T follicular helper cell (primary cell): ENCODE data around the gene RGS10.
A peak's percentile ranks its signal among the peaks of the same experiment; 100 is the strongest.

Experiments
- DNase-seq: peaks from one replicate; pipeline ENCODE4 v3.0.0-alpha.2; 2020; ENCODE audit warnings: low read depth

Gene RGS10

DNA sequence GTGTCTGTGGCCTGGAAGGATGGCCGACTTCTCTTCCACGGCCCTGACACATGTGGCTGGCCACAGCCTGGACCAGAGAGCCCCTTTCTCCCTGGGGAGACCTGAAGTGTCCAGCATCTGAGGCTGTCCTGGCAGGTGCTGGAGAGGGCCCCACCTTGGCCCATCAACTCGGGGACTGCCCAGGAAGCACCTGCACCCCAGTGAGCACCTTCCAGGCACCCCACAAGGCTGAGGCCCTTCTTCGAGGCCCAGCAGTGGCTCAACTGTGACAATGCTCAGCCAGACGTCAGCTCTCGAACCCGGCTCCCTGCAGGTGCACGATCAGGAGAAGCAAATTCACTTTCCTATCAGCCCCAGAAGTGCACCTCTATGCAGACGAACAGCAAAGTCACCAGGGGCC is 24.3 kb downstream of the RGS10 start:
- DNase-seq, result no peak

DNA sequence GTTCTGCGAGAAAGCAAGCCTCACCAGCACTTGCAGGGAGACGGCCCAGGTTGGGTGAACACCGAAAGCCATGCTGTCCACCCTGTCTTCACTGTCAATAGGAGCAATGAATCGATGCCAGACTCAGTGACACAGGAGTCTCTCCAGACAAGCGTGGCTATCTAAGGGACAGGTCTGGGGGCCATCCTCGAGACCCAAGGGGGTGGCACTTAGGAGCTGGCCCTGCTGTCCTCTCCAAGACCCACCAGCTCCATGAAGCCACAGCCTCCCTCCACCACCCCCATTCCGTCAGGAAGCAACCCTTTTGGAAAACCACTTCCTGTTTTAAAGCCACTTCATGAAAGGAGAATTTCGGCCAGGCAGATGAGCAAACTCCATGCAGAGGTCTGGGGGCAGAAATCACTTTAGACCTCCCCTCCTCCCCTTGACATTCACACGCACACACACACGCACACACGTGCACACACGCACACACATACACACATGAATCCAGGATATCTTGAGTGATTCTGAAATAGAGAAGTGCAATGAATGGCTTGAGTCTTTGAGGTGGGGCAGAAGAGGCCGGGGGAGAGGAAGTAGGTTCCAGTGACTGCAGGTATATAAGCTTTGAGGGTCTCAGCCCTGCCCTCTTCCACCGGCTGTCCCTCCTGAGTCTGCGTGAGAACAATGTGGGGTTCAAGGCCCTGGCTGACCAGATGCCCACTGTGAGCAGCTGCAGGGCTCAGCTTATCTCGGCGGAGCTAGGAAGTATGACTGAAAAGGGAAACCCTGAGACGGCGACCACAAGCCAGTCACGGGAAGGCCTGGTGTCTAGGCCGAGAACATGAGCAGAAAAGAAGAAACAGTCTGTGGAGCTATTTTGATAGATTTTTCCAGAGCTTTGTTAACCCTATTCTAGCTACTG is 25.0 kb downstream of the RGS10 start:
- DNase-seq, result peak; percentile 30

DNA sequence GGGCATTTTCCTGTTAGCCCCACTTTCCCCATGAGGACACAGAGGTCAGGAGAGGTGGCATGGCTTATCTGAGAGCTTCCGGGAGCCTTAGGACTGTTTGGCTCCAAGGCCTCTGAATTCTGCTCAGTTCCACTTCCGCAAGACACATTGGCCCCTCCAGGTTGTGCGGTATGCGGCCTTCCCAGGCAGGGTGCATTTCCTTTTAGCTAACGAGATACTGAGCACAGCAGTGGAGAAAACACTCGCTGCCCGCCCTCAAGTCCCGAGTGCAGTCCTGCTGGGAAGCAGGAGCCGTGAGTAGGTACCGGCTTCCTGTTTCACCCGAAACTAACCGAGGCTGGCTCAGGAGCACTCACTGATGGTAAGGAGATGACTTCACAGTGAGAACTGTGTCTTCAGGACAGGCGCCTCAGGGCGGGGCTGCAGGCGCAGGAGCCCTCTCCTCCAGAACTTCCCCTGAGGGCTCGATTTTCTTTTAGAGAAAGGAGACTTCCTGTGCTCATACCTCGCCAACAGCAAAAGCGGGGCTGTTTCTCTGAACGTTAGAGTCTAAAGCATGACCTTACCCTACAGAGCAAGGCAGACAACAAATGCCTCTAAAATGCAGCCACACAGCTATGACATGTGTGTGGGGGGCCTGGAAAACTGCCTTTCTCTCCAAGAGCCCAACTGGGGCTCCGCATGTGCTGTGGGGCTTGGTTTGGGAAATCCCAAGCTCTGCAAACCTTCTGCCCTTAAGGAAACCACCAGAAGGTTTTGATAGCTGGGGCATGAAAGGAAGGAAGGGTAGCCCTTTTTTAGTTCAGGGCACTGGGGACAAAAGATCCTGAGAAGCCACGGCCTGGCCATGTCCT is 25.9 kb downstream of the RGS10 start:
- peak; percentile 46 for DNase-seq

DNA sequence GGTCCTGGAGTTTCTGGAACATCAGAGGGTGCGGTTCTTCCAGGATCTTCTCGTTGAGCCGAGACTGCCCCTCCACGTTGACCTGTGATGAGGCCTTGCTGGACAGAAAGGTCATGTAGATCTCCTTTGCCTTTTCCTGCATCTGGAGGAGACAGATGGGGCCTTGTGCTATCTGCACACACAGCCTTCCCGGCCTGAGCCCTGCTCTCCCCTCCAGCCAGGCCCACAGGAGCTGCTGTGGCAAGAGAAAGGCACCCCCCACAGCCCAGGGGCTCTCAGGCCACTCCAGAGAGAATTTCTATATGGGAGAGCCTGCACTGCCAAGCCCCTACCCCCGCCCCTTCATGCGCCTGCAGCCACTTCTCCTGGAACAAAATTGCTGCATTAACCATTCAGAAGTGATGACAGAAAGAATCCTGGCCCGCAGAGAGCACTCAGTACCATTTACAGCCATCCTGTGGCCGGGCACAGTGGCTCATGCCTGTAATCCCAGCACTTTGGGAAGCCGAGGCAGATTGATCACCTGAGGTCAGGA is 26.9 kb downstream of the RGS10 start:
- DNase-seq, result no peak

DNA sequence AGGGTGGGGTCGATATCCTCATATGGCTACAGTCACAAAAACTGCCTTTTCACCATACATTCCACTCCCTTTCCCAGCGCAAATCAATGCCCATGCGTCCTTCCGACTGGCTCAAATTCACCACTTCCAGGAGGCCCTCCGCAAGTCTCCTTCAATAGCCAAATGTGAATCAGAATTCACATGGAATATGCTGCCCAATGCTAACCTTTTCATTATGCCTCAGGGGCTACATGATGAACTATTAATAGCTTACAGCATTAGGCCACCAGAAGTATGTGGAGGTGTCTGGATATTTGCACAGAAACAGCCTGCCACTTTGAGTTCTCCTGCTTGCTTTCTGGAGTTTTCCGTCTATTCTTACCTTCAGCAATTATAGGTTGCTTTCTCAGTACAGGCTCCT is 27.7 kb downstream of the RGS10 start:
- DNase-seq, result no peak

DNA sequence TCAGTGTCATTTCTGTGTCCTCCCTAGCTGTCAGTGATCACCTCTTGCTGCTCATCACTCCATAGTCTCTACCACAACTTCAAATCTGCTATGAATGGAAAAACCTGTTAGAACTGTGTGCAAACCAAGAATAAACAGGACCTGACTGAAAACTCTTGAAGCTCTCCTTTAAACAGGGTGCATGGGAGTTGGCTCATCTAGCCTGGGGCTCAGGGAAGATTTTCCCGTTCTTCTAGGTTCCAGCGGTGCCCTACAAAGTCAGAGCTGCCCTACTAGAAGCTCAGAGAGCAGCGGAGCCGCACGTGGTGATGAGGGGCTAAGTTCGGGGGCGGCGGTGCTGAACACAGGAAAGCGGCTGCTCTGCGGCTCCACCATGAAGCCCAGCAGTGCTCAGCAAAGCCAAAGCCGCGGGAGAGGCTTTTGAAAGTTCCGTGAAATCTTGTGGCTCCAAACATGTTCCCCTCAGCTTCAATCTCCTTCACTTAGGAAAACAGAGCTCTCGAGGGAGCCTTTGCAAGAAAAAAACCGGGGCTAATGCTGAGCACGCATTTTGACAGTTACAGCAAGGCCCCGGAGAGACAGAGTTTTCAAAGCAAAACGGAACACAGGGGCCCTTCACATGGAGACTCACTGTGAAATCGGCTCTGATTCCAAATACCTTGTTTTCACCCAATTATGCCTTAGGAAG is 30.5 kb downstream of the RGS10 start:
- DNase-seq, result no peak

DNA sequence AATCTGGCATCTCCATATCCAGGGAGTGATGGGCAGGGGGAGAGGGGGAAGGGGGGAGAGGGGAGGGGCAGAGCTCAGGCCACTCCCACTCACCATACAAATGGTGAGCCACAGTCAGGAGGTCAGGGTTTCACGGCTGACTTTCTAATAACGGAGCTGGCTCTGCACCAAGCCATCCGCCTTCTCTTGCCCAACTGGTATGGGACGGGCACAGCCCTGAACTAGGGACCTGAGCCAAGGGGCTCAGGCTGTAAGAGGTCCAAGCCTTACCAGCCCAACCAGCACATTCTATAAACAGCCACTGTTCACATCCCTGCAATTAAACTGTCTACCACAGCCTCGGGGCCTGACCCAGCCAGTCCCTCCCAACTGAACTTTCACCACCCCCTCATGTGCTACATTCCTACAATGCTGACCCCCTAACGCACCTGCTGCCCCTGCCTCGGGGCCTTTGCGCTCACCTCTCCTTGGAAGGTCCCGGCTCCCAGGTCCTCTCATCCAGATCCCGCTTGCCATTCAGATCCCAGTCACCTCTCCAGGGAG is 32.5 kb downstream of the RGS10 start:
- DNase-seq, result no peak

DNA sequence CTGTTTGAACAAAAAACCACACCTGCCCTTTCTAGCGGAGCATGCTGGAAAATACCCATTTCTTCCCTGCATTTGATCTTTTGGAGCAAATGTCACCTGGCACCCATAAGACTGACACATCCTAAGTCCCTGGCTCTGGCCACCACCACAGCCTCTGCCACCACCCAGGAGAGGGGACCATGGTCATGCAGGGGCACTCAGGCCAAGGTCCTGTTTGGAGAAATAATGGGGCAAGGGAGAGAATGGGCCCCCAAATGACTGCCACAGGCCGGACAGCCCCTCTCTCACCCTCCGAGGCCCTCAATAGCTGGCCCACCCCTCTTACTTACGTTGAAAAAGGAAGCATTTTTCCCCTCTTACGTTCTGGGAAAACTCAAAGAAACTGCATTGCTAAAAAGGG is 35.4 kb downstream of the RGS10 start:
- no peak for DNase-seq

DNA sequence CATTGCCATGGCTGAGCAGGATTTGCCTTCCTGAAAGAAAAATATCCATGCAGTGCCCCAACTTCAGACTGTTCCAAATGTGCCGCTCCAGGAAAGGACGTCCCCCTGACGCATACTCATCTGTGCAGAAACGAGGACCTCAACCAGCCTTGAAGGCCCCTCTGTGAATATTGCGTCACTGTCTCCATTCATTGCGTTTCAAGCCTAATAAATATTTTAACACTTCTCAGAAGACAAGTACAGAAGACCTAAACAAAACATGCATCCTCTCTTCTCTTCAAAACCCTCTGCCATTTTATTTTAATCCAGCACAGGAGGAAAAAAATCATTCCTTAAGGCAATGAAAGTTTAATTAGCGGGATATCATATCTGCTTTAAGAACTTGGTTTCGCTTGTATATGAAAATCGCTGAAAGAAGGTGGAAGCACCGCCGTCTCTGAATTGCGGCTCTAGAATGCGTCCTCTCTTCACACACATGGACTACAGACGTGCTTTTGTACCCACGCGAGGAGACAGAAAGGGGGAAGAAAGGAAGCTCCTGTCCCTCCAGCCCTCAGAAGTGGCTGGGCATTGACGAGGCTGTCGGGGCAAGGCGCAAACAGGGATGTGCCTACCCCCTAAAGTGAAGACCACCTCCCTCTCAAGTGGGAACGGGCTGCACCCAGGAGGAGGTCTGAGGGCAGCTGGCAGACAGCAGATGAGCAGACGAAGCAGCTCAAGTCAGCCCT is 36.8 kb downstream of the RGS10 start:
- DNase-seq, result no peak

DNA sequence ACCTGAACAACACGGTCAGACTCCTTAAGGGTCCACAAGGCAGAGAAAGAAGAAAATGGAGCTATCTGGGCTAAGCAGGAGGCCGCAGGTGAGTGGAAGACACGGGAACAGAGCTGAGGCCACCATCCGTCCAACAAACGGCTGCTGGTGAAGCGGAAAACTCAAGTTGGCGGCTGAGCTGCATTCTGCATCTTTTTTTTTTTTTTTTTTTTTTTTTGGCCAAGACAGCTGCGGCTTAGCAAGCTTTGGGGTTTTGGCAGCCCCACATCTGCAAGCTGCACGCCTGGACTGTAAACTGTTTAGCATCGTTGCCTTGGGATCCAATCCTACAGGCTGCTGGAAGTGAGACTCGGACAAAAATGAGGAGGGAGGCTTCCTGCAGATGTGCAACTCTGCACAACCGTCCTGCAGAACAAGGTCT is 37.4 kb downstream of the RGS10 start:
- no peak for DNase-seq

DNA sequence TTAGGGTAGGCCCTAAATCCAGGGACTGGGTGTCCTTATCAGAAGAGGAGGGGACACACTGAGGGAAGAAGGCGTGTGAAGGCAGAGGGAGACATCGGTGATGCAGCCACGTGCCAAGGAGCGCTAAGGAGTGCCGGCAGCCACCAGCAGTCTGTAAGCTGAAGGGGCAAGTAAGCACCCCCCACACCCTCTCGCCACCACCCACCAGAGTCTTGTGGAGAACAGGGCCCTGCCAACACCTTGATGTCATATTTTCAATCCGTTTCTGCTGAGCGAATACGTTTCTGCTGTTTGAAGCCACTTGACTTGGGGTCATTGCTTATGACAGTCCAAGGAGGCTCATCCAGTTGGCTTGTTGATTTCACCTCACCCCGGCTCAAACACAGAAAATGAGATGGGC is 37.9 kb downstream of the RGS10 start:
- DNase-seq, result no peak

DNA sequence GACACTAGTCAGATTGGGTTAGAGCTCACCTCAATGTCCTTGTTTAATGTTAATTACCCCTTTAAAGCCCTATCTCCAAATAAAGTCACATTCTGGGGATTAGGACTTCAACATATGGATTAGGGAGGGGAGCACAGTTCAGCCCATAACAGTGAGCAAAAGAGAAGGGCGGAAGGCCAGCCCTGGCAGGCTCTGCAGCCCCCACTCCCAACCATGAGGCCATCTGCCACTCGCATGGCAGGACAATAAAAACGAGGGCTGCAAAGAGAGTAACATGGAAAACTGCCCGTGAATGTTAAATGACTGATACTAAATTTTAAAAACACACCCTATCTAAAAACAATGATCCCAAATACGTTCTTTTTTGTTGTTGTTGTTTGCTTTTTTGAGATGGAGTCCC is 38.7 kb downstream of the RGS10 start:
- DNase-seq, result no peak

DNA sequence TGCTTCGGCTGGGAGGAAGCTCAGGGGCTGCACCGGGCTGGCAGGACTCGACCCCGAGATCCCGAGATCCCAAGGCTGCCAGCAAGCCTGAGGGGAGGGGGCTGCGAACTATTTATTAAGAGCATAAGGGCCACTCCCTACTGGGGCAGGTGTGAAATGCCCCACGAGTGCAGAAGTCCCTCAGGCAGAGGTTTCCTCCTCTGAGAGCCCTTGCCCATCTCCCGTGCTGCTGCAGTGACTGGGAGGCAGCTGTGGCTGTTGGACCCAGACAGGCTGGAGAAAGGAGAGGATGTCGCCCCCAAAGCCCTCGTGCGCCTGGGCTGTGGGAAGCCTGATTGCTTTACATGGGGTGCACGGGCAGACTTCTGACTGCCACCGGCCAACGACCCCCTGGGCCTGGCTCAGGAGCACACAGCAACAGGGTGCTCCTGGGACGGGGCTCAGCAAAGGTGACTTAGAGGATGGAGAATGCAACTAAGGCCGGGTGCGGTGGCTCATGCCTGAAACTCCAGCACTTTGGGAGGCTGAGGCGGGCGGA is 39.8 kb downstream of the RGS10 start:
- no peak for DNase-seq

DNA sequence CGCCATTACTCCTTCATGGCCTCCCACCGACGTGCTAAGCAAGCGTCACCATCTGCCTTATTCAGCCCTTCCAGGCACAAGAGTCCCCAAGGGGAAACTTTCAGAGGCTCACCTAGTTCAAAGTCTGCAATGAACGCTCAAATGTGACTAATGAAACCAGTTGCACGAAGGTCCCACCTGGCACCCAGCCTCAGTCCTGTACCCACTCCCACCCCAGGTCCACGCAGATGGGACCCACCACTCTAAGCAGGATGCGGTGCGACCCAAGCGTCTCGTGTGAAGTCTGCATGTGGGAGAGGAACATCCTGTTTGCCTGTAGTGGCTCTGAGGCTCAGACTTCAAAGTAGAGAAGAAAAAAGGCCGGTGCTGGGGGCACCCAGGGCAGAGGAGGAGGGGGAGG is 40.3 kb downstream of the RGS10 start:
- peak; percentile 73 for DNase-seq

DNA sequence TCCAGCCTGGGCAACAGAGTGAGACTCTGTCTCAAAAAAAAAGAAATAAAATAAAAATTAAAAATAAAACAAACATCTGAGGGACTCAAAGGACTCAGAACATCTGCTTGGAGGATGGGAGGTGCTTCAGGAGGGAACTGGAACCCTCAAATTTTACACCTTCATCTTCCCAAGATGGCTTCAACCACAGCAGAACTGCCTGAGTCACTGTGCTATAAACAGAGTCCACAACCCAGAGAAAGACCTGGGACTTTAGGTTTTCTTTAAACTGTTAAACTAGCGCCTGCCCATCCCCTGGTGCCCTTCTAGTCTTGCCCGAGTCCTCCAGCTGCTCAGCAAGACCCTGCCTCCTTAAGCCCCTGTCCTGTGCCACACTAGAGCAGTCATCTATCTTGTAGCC is 40.8 kb downstream of the RGS10 start:
- no peak for DNase-seq

DNA sequence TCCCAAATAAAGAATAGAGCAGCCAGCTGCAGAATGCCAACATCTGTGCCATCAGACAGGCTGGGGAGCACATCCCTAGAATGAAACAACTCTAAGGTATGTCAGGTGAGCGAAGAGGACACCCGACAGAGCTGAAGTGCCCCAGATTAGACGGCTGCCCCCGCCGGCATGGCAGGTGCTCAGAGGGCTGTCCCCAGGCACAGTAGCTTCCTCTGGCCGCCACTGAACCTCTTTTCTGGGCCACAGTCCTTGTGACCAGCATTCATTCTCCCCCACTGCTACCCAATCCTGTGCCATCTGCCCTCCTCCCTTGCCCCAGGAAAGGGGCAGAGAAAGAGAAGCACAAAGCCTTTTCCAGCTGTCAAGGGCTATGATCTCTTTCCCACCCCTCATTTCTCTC is 41.7 kb downstream of the RGS10 start:
- no peak for DNase-seq

DNA sequence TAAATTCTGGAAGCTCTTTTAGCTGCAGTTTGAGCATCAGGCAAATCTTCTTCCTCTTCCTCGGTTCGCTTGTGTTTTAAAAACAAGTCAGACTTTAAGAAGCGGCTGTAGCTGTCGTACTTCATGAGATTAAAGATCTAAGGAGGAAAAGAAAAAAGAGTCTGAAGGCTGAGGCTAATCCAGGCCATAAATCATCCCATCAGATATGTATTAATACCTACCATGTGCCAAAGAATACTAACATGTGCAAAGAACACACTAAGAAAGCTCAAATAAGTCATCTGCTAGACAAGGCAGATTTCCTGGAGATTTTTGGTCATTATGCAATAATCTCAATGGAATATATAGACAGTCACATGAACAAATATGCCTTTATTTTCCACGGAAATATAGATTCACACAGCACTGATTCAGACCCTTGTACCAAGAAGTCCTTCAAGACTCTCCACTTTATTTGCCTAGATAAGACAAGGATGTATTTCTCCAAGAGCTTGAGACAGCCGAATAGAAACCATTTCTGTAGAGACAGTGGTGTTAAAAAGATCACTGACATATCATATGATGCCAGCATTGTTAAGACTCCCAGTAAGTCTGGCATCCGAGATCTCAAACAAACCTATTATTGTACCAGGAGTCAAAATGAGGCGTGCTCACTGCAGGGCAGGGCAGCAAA is 42.3 kb downstream of the RGS10 start:
- no peak for DNase-seq

DNA sequence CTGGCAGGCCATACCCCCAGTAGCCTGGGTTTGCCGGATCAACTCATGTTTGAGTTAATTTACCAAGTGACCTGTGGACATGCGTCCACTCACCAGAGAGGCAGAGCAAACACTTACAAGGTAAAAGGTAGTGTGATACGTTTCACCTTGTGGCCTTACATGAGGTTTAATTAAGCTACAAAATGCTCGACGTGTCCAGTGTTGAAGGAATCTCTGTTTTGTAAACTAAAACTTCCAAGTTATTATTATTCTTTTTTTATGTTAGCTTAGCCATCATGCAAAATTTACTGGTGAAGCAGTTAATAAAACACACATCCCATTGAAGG is 42.9 kb downstream of the RGS10 start:
- no peak for DNase-seq

DNA sequence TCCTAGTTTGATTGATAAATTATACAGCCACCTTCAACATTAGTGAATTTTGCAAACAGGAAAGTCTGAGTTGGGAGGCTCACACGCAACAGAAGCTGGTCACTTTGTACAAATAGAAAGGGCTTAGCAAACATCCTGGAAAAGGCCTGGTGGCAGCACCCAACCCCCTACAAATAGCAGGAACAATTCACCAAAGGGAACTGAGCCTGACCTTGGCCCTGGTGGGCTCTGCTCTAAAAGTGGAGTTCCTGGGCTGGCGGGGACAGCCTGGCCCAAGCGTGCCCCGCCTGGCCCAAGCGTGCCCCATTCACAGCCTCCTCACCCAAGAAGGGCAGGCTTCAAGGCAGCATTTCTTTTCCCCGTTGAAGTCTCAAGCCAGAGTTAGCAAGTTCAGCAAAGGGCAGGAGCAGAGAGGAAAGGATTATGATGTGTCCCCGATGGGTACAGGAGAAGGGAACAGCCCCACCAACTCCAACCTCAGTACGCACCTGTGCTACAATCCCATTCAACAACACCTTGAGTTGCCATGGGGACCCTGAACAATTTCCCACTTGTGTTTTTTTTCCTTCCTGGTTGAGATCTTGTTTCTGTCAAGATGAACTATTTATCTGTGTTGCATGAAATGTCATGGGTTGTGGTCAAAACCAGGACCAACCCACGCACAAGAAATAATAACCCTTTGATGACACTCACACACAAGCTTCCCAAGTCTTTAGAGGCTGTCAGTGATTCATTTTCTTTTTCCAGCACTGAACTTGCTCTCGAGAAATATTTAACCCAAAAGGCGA is 43.4 kb downstream of the RGS10 start:
- DNase-seq, result no peak

DNA sequence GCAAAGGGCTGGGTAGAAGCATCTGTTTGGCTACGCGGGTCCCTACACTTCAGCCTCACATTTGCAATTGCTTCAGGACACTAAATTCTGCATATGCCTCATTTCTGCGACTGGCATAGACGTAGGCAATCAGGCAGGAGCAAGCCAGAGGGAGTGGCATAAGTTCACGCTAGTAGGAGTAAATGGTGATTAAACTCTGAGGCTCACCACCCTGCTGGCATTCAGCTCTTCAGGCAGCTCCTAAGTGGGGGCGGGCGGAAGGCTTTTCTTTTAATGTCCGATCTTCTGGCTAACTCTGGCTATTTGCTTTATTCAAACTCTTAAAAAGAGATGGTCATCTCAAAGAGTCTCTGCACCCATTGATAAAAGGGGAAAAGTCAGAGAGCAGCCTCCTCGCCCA is 45.3 kb downstream of the RGS10 start:
- no peak for DNase-seq
